Activated naive CD8-positive, alpha-beta T cell treated with anti-CD3 and anti-CD28 coated beads, Interleukin-2, amount 10 ng/mL, durations not matched to agents 7 days and 5 days (primary cell): ENCODE data around the gene CARD19. TPM values are rescaled to one million over a fixed set of nuclear protein-coding genes. Genes with fewer than 3 reads are reported as not detected.

Source experiments
- ATAC-seq: fragments of 150-1000 bp; cut with Tn5 transposase; one replicate; pipeline ENCODE4 v1.10.0; 2021; ENCODE audit warnings: low read depth, moderate library complexity
- POLR2A ChIA-PET: fragments of 350-600 bp; sonication (Branson Sonifier 250); formaldehyde crosslinking; loops from one replicate; lab custom pipeline; 2021; ENCODE audit warnings: antibody characterized with exemption; lab: Charles Lee
- DNase-seq: peaks from one replicate; pipeline ENCODE4 v3.0.0; 2021
- H3K27ac Mint-ChIP-seq: one replicate; pipeline ENCODE4 v1.8.0; 2022; ENCODE audit warnings: mild to moderate bottlenecking, mixed read lengths
- H3K27me3 Mint-ChIP-seq: one replicate; pipeline ENCODE4 v1.8.0; 2022; ENCODE audit warnings: mild to moderate bottlenecking, moderate library complexity, mixed read lengths
- H3K36me3 Mint-ChIP-seq: one replicate; pipeline ENCODE4 v1.8.0; 2021; ENCODE audit warnings: mild to moderate bottlenecking, mixed read lengths
- H3K4me1 Mint-ChIP-seq: one replicate; pipeline ENCODE4 v1.8.0; 2021; ENCODE audit warnings: mixed read lengths
- H3K4me3 Mint-ChIP-seq: one replicate; pipeline ENCODE4 v1.8.0; 2022; ENCODE audit warnings: mild to moderate bottlenecking, moderate library complexity, mixed read lengths
- H3K9me3 Mint-ChIP-seq: one replicate; pipeline ENCODE4 v1.8.0; 2021; ENCODE audit warnings: mixed read lengths
- total RNA-seq, 2 experiments: library from RNA; stranded (reverse); gene quantifications; one replicate each; pipeline ENCODE4 v1.2.3, GENCODE V29; 2021

The CARD19 gene
- total RNA-seq, 2 experiments from 2014 or later: 68.1 to 68.2 TPM

- Mint-ChIP-seq H3K9me3 (no peaks in the 10 kb centered on the region), H3K27me3 (peaks cover 4% of the 10 kb centered on the region), H3K4me3 (no peak overlapping the region), H3K27ac (no peak overlapping the region), H3K4me1 (peaks cover 3% of the 10 kb centered on the region), H3K36me3 (no peaks in the 10 kb centered on the region)
- no peak for ATAC-seq
- no peak for DNase-seq
- POLR2A ChIA-PET: interaction anchor here (1.2 kb wide), 1 partner anchor 28 kb away, joined by 3 read pairs; no protein-coding TSS in a partner anchor
Observed at GRCh38 chr9:93161786-93162562, 66.0 kb downstream of the CARD19 start.

Other genes starting within 250 kb of the CARD19 start
- gene ZNF484, start 218.2 kb upstream of the CARD19 start, total RNA-seq: 10 to 100 TPM; 13.9 to 14.5 TPM
- 100 to 1,000 TPM; 160 to 161 TPM for gene FGD3, start 148.7 kb upstream of the CARD19 start, total RNA-seq
- gene SUSD3, start 37.5 kb upstream of the CARD19 start, total RNA-seq: 10 to 100 TPM; 68.0 to 70.4 TPM
- 10 to 100 TPM; 29.5 to 30.4 TPM for gene NINJ1, start 38.0 kb downstream of the CARD19 start, total RNA-seq
- under 1 TPM in 1 of 2 experiments, not detected in 1; 0.25 TPM for gene WNK2, start 87.9 kb downstream of the CARD19 start, total RNA-seq